Epithelial cell of esophagus (primary cell): ENCODE measurements around the gene RTTN.

Source experiments
- DNase-seq: peaks from one replicate; pipeline ENCODE4 v3.0.0; 2010; ENCODE audit warnings: low read depth
- H3K4me3 ChIP-seq: 2 replicates; pipeline ENCODE4 v1.5.1; 2011; ENCODE audit warnings: mild to moderate bottlenecking, low read length, control low read depth
- CTCF ChIP-seq: IDR thresholded peaks from 2 replicates; pipeline ENCODE4 v1.5.1; 2011; ENCODE audit warnings: low read depth, mild to moderate bottlenecking, low read length, control low read depth, inconsistent platforms; ENCODE audit not compliant: insufficient read depth; ENCODE audit errors: missing control alignments

The RTTN gene

DNA sequence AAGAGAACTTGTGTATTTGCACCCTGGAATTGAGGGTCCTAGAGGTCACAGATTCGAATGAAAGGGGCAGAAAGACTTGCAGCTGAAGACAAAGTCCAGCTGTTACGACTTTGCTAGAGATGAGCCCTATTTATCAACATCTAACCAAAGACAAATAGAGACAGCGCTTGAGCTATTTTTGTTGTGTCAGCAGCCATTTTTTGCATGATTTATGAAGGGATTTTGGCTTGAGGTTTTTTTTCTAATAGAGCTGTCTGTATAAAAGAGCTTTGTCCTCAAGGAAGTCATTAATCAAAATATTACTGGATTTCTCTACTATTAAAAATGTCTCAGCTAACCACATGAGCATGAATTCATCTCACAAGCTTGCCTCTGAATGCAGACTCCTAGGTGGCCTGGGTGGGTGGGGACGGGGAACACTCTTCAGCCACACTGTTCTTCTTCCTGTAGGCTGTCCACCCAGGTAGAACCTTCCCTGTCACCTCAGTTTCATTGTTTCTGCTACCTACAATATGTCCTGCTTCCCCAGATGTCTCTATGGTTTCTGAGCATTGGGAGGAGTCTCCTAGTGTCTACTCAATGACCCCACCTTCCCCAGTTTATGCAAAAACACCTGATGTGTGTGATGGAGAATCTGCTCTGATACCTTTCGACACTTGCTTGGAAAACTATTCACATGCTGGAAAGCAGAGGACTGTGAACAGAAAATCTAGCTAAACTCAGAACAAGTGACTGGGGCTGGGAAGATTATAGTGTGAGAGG lies 250.6 kb downstream of the RTTN start:
- DNase-seq = no peak
- H3K4me3 ChIP-seq = no peak overlapping the region
- TF ChIP-seq CTCF = no peak

DNA sequence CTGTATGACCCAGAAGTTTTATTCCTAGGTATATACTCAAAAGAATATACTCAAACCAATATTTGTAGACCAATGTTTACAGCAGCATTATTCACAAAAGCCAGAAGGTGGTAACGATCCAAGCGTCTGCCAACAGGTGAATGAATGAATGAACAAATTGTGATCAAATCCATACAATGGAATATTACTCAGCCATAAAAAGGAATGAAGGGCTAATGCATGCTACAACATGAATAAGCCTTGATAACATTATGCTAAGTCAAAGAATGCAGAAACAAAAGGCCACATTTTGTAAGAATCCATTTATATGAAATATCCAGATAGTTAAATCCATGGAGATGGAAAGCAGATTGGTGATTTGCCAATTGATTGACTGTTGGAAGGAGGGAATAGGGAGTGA lies 252.3 kb downstream of the RTTN start:
- no peak for TF ChIP-seq CTCF
- no peak for DNase-seq
- no peak overlapping the region for H3K4me3 ChIP-seq
